ENCODE measurements around the gene CNPY1. TPM values are rescaled to one million over a fixed set of nuclear protein-coding genes. Genes with fewer than 3 reads are reported as not detected.

The CNPY1 gene
- polyA plus RNA-seq, 2 of the 4 experiments (the other 2 are of a cell fraction): not detected

DNA sequence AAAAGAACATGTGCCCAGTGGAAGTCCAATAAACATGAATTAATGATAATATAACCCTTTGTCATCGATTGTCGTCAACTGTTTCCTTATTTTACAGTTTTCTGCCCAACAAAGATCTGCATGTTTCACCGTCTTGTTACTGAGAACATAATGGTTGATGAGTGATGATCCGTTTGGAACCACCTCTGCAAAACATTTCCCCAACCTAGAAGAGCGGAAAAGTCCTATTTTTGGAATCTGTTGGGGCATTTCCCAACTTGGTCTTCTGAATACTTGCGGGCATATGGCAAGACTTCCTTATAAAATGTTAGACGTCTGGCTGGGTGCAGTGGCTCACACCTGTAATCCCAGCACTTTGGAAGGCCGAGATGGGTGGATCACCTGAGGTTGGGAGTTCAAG lies 32.1 kb downstream of the CNPY1 start:
- H3K27ac ChIP-seq: no peak overlapping the region
- no peak for FAIRE-seq
- no peak for ATAC-seq
- TF ChIP-seq CHD2 (IDR thresholded peaks at IDR 0.05; ENCODE audit: low read length, partially characterized antibody) (no peak), BHLHE40 (IDR thresholded peaks at IDR 0.05; ENCODE audit: low read depth, low read length) (no peak), CEBPB (IDR thresholded peaks at IDR 0.05) (no peak), ZFP36 (IDR thresholded peaks at IDR 0.05; ENCODE audit: borderline replicate concordance, partially characterized antibody) (no peak), ZC3H11A (IDR thresholded peaks at IDR 0.05) (no peak), ESRRA (IDR thresholded peaks at IDR 0.05; ENCODE audit: borderline replicate concordance, low read length) (no peak), EHF (CRISPR knock-in tag; IDR thresholded peaks at IDR 0.05) (no peak), HEYL (CRISPR knock-in tag; IDR thresholded peaks at IDR 0.05) (no peak), MAZ (IDR thresholded peaks at IDR 0.05; ENCODE audit: borderline replicate concordance, low read depth, low read length) (no peak), GATA3 (IDR thresholded peaks at IDR 0.05; ENCODE audit: borderline replicate concordance) (no peak), POLR2AphosphoS2 (conservative IDR thresholded peaks at IDR 0.05; ENCODE audit: low read length) (no peak), FOXS1 (CRISPR knock-in tag; IDR thresholded peaks at IDR 0.05) (no peak)
- TF ChIP-seq, protein P1, sequence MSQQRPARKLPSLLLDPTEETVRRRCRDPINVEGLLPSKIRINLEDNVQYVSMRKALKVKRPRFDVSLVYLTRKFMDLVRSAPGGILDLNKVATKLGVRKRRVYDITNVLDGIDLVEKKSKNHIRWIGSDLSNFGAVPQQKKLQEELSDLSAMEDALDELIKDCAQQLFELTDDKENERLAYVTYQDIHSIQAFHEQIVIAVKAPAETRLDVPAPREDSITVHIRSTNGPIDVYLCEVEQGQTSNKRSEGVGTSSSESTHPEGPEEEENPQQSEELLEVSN (IDR thresholded peaks at IDR 0.05; ENCODE audit: borderline replicate concordance, low read depth): no peak
- TF ChIP-seq, protein P2, sequence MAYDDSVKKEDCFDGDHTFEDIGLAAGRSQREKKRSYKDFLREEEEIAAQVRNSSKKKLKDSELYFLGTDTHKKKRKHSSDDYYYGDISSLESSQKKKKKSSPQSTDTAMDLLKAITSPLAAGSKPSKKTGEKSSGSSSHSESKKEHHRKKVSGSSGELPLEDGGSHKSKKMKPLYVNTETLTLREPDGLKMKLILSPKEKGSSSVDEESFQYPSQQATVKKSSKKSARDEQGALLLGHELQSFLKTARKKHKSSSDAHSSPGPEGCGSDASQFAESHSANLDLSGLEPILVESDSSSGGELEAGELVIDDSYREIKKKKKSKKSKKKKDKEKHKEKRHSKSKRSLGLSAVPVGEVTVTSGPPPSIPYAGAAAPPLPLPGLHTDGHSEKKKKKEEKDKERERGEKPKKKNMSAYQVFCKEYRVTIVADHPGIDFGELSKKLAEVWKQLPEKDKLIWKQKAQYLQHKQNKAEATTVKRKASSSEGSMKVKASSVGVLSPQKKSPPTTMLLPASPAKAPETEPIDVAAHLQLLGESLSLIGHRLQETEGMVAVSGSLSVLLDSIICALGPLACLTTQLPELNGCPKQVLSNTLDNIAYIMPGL (CRISPR knock-in tag; IDR thresholded peaks at IDR 0.05; ENCODE audit: borderline replicate concordance): no peak
- H3K4me3 ChIP-seq: no peak overlapping the region
- 50% methylated on average over 8 of the region's 8 CpGs for WGBS (ENCODE audit: missing lambda C conversion rate)
- POLR2A ChIA-PET: no interaction called here
- no peak for DNase-seq (ENCODE audit: low read depth in 1 of 2, low spot score in 1 of 2)
- no peak overlapping the region for H3K4me2 ChIP-seq
- CTCF ChIA-PET: no interaction called here
- no peaks in the 10 kb centered on the region for H3K4me1 ChIP-seq
- H3K9me3 ChIP-seq: no peaks in the 10 kb centered on the region

DNA sequence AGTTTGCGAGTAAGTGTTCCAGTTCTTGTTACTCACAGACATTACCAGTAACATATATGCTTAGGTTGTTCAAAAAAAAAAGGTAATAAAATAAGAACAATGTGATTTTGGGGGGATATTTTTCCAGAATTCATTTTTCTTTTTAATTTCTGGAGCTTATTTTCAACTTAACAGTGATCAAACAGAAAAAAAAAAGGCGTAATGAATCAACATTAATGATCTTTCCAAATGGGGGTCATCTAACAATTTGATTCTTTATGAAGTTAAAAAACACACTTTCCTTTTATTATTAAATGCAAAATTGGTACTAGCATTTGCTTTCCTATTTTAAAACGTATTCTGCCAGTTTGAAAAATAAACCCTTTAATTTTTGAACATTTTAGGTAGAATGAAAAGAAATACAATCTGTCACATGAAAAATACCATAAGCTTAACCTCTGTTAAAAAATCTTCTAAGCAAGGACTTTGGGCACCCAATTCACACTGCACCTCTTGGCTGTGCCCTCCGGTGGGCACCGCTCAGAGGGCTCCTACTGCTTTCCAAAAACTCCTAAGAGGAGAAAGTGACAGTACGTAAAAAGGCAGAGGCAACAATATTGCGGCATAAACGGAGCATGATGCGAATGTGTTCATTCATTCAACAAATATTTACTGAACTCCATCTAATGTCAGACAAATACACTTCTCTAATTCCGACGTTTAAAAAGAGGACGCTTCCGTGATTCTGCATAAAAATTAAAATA lies 32.6 kb downstream of the CNPY1 start:
- TF ChIP-seq CEBPB (IDR thresholded peaks at IDR 0.05) (no peak), POLR2A (IDR thresholded peaks at IDR 0.05; ENCODE audit: low read length) (no peak), TFCP2L1 (CRISPR knock-in tag; IDR thresholded peaks at IDR 0.05) (no peak), ZNF302 (CRISPR knock-in tag; IDR thresholded peaks at IDR 0.05) (no peak), MAZ (IDR thresholded peaks at IDR 0.05; ENCODE audit: borderline replicate concordance, low read depth, low read length) (no peak), FOXS1 (CRISPR knock-in tag; IDR thresholded peaks at IDR 0.05) (no peak), RNF2 (IDR thresholded peaks at IDR 0.05; ENCODE audit: borderline replicate concordance, low read depth) (no peak)
- TF ChIP-seq, protein P3, sequence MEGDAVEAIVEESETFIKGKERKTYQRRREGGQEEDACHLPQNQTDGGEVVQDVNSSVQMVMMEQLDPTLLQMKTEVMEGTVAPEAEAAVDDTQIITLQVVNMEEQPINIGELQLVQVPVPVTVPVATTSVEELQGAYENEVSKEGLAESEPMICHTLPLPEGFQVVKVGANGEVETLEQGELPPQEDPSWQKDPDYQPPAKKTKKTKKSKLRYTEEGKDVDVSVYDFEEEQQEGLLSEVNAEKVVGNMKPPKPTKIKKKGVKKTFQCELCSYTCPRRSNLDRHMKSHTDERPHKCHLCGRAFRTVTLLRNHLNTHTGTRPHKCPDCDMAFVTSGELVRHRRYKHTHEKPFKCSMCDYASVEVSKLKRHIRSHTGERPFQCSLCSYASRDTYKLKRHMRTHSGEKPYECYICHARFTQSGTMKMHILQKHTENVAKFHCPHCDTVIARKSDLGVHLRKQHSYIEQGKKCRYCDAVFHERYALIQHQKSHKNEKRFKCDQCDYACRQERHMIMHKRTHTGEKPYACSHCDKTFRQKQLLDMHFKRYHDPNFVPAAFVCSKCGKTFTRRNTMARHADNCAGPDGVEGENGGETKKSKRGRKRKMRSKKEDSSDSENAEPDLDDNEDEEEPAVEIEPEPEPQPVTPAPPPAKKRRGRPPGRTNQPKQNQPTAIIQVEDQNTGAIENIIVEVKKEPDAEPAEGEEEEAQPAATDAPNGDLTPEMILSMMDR (IDR thresholded peaks at IDR 0.05): no peak
- TF ChIP-seq, protein P4, sequence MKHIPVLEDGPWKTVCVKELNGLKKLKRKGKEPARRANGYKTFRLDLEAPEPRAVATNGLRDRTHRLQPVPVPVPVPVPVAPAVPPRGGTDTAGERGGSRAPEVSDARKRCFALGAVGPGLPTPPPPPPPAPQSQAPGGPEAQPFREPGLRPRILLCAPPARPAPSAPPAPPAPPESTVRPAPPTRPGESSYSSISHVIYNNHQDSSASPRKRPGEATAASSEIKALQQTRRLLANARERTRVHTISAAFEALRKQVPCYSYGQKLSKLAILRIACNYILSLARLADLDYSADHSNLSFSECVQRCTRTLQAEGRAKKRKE (CRISPR knock-in tag; IDR thresholded peaks at IDR 0.05; ENCODE audit: low read depth): no peak
- CTCF ChIA-PET: no interaction called here
- FAIRE-seq (no peak), ATAC-seq (no peak), DNase-seq (ENCODE audit: low read depth in 1 of 2, low spot score in 1 of 2) (no peak)
- Histone ChIP-seq H3K4me2 (no peak overlapping the region), H3K4me3 (no peak overlapping the region), H3K9me3 (no peaks in the 10 kb centered on the region), H3K4me1 (no peaks in the 10 kb centered on the region), H3K27ac (no peak overlapping the region)
- POLR2A ChIA-PET: no interaction called here
- 16% methylated on average over 13 of the region's 13 CpGs for whole genome bisulfite sequencing (ENCODE audit: missing lambda C conversion rate)
